NB4 (cell line): ENCODE data around the gene PGLYRP4.

Experiments
- CTCF ChIP-seq: IDR thresholded peaks from one replicate; pipeline ENCODE4 v1.5.1; 2012; ENCODE audit warnings: low read depth, low read length
- MAX ChIP-seq: IDR thresholded peaks from 2 replicates; pipeline ENCODE4 v1.6.1; 2011; ENCODE audit warnings: low read depth, low read length
- POLR2A ChIP-seq: IDR thresholded peaks from 2 replicates; pipeline ENCODE4 v1.6.1; 2011; ENCODE audit warnings: mild to moderate bottlenecking; ENCODE audit not compliant: insufficient read length; ENCODE audit errors: extremely low read depth

- no peak for TF ChIP-seq CTCF
- TF ChIP-seq POLR2A = no peak
- TF ChIP-seq MAX = no peak
Observed at GRCh38 chr1:153346077-153346723, 2.4 kb downstream of the PGLYRP4 start.
